ENCODE data around the gene CMPK1. TPM values are rescaled to one million over a fixed set of nuclear protein-coding genes. Genes with fewer than 3 reads are reported as not detected.
A peak's percentile ranks its signal among the peaks of the same experiment; 100 is the strongest.

The CMPK1 gene
- total and polyA plus RNA-seq, 2 experiments from 2014 or later = 114 to 206 TPM

DNA sequence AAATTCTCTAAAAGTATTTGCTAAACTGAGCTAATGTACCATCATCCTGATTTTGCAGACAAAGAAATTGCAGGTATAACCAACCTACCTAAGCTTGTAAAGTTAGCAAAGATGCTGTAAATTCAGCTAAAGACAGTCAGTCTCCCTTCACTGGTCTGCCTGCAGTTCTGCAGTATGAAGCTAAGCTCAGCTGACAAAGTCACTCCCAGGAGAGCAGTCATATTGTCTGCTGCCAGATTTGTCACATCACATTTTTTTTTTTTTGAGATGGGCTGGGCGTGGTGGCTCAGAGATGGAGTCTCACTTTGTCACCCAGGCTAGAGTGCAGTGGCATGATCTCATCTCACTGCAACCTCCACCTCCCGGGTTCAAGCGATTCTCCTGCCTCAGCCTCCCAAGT is 8.9 kb upstream of the CMPK1 start:
- TF ChIP-seq EZH2phosphoT487 (IDR thresholded peaks at IDR 0.05; ENCODE audit: low read depth, severe bottlenecking, unreplicated experiment) (no peak), EZH2 (IDR thresholded peaks at IDR 0.05; ENCODE audit: borderline replicate concordance) (no peak)
- TF ChIP-seq, protein P1, sequence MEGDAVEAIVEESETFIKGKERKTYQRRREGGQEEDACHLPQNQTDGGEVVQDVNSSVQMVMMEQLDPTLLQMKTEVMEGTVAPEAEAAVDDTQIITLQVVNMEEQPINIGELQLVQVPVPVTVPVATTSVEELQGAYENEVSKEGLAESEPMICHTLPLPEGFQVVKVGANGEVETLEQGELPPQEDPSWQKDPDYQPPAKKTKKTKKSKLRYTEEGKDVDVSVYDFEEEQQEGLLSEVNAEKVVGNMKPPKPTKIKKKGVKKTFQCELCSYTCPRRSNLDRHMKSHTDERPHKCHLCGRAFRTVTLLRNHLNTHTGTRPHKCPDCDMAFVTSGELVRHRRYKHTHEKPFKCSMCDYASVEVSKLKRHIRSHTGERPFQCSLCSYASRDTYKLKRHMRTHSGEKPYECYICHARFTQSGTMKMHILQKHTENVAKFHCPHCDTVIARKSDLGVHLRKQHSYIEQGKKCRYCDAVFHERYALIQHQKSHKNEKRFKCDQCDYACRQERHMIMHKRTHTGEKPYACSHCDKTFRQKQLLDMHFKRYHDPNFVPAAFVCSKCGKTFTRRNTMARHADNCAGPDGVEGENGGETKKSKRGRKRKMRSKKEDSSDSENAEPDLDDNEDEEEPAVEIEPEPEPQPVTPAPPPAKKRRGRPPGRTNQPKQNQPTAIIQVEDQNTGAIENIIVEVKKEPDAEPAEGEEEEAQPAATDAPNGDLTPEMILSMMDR (IDR thresholded peaks at IDR 0.05; ENCODE audit: poor library complexity) = no peak
- DNase-seq (ENCODE audit: low spot score) = no peak
- Histone ChIP-seq H3K4me3 (no peak overlapping the region), H4K20me1 (ENCODE audit: insufficient read depth, poor library complexity, severe bottlenecking) (no peaks in the 10 kb centered on the region), H3K27ac (no peak overlapping the region), H3K9me3 (ENCODE audit: low read depth) (no peaks in the 10 kb centered on the region), H3K79me2 (no peaks in the 10 kb centered on the region), H3K27me3 (no peaks in the 10 kb centered on the region), H3K36me3 (replicated peaks; ENCODE audit: insufficient read depth, low read depth) (no peaks in the 10 kb centered on the region), H3K4me2 (no peak overlapping the region), H2AFZ (no peak overlapping the region), H3K9me2 (replicated peaks; ENCODE audit: insufficient read depth) (no peaks in the 10 kb centered on the region), H3K4me1 (ENCODE audit: insufficient read depth) (no peaks in the 10 kb centered on the region)
- 96% methylated on average over 3 of the region's 3 CpGs for WGBS (ENCODE audit: low lambda C conversion rate, missing lambda C conversion rate)

DNA sequence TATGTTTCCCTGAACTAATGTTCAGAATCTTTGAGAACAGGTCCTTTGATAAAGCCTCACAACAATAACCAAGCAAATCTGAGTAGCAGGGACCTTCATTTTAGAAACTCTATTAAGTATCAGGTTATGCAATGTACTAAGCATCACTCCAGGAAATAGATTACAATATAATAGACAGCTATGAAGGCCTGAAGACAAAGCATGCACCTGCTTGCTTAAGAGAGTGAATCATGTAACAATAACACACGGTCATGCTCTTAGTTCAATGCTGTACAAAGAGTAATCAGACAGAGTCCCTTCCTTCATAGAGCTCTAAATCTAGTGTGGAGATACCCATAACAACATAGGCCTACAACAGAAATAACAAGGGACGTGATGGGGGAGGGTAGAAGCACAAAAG is 8.1 kb upstream of the CMPK1 start:
- Histone ChIP-seq H4K20me1 (ENCODE audit: insufficient read depth, poor library complexity, severe bottlenecking) (no peaks in the 10 kb centered on the region), H3K36me3 (replicated peaks; ENCODE audit: insufficient read depth, low read depth) (no peaks in the 10 kb centered on the region), H3K4me3 (no peak overlapping the region), H3K27ac (peak overlapping the region; percentile 16), H3K9me2 (replicated peaks; ENCODE audit: insufficient read depth) (no peaks in the 10 kb centered on the region), H3K4me2 (no peak overlapping the region), H3K4me1 (ENCODE audit: insufficient read depth) (no peaks in the 10 kb centered on the region), H2AFZ (no peak overlapping the region), H3K27me3 (no peaks in the 10 kb centered on the region), H3K79me2 (no peaks in the 10 kb centered on the region), H3K9me3 (ENCODE audit: low read depth) (no peaks in the 10 kb centered on the region)
- TF ChIP-seq EZH2 (IDR thresholded peaks at IDR 0.05; ENCODE audit: borderline replicate concordance) (no peak), EZH2phosphoT487 (IDR thresholded peaks at IDR 0.05; ENCODE audit: low read depth, severe bottlenecking, unreplicated experiment) (no peak)
- TF ChIP-seq, protein P1 (IDR thresholded peaks at IDR 0.05; ENCODE audit: poor library complexity) = no peak
- DNase-seq (ENCODE audit: low spot score) = peak; percentile 12
- WGBS (ENCODE audit: low lambda C conversion rate, missing lambda C conversion rate) = 85% methylated on average over 2 of the region's 2 CpGs

DNA sequence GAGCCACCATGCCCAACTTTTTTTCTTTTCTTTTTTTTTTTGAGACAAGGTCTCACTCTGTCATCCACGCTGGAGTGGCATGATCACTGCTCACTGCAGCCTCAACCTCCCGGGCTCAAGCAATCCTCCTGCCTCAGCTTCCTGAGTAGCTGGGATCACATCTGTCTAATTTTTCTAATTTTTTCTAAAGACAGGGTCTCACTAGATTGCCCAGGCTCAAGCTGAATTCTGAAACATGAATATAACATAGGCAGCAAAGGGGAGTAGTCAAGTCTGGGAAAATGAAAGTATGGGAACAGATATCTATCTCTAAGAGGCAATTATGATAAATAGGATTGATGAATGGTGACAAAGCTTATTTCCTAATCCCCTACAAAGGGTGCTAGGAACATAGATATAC is 7.3 kb upstream of the CMPK1 start:
- Histone ChIP-seq H3K27ac (no peak overlapping the region), H3K27me3 (no peaks in the 10 kb centered on the region), H3K4me1 (ENCODE audit: insufficient read depth) (no peaks in the 10 kb centered on the region), H3K4me3 (no peak overlapping the region), H3K9me2 (replicated peaks; ENCODE audit: insufficient read depth) (no peaks in the 10 kb centered on the region), H3K79me2 (peaks cover 2% of the 10 kb centered on the region), H3K4me2 (no peak overlapping the region), H3K36me3 (replicated peaks; ENCODE audit: insufficient read depth, low read depth) (no peaks in the 10 kb centered on the region), H2AFZ (no peak overlapping the region), H4K20me1 (ENCODE audit: insufficient read depth, poor library complexity, severe bottlenecking) (no peaks in the 10 kb centered on the region), H3K9me3 (ENCODE audit: low read depth) (no peaks in the 10 kb centered on the region)
- no peak for TF ChIP-seq EZH2phosphoT487 (IDR thresholded peaks at IDR 0.05; ENCODE audit: low read depth, severe bottlenecking, unreplicated experiment)
- no peak for TF ChIP-seq EZH2 (IDR thresholded peaks at IDR 0.05; ENCODE audit: borderline replicate concordance)
- TF ChIP-seq, protein P1 (IDR thresholded peaks at IDR 0.05; ENCODE audit: poor library complexity) = no peak
- 88% methylated on average over 2 of the region's 2 CpGs for WGBS (ENCODE audit: low lambda C conversion rate, missing lambda C conversion rate)
- DNase-seq (ENCODE audit: low spot score) = no peak

DNA sequence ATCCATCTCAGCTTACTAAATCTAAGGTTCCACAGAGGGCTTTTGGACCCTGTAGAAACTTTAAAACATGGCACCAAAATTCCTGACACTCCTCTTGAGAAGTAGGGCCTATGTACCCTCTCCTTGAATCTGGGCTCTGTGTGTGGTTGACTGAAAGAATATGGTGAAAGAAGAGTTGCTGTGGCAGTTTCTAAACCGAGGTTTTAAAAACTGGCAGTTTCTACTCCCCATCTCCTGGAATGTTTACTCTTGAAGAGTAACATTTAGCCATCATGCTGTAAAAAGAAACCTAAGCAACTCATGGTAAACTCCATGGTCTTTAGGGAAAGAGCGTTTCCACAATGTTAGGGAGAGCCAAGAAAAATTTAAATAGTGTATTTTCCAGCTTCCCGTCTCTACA is 4.6 kb upstream of the CMPK1 start:
- Histone ChIP-seq H3K4me1 (ENCODE audit: insufficient read depth) (peaks cover 11% of the 10 kb centered on the region), H4K20me1 (ENCODE audit: insufficient read depth, poor library complexity, severe bottlenecking) (no peaks in the 10 kb centered on the region), H3K27me3 (no peaks in the 10 kb centered on the region), H3K79me2 (peaks cover 12% of the 10 kb centered on the region), H3K36me3 (replicated peaks; ENCODE audit: insufficient read depth, low read depth) (no peaks in the 10 kb centered on the region), H3K4me3 (no peak overlapping the region), H3K4me2 (no peak overlapping the region), H3K9me2 (replicated peaks; ENCODE audit: insufficient read depth) (no peaks in the 10 kb centered on the region), H3K9me3 (ENCODE audit: low read depth) (no peaks in the 10 kb centered on the region), H3K27ac (no peak overlapping the region), H2AFZ (no peak overlapping the region)
- TF ChIP-seq, protein P1 (IDR thresholded peaks at IDR 0.05; ENCODE audit: poor library complexity) = no peak
- no peak for TF ChIP-seq EZH2phosphoT487 (IDR thresholded peaks at IDR 0.05; ENCODE audit: low read depth, severe bottlenecking, unreplicated experiment)
- no peak for DNase-seq (ENCODE audit: low spot score)
- WGBS (ENCODE audit: low lambda C conversion rate, missing lambda C conversion rate) = 96% methylated on average over 3 of the region's 3 CpGs

Measured in hepatocyte (in vitro differentiated cells).